GM12878 (cell line): Measurements from ENCODE around the gene EYS. TPM values are rescaled to one million over a fixed set of nuclear protein-coding genes. Genes with fewer than 3 reads are reported as not detected.

Source experiments
- ATAC-seq: fragments of 200-7000 bp; cut with Tn5 transposase; 3 replicates; pipeline ENCODE4 v1.9.1; 2020; ENCODE audit warnings: mild to moderate bottlenecking, moderate library complexity
- BruUV-seq: library from RNA; stranded (reverse); fragments of 400-500 nt; replicated peaks from 2 replicates; lab custom pipeline; 2021; lab: Mats Ljungman, UMichigan
- CTCF ChIA-PET: fragments of 300-600 bp; sonication (Branson Sonifier 250); formaldehyde crosslinking; extraction: SDS; loops from one replicate; lab custom pipeline; 2021; ENCODE audit warnings: inconsistent platforms; lab: Yijun Ruan, JAX
- POLR2A ChIA-PET: fragments of 350-600 bp; formaldehyde crosslinking; extraction: SDS; loops from one replicate; lab custom pipeline; 2021; ENCODE audit warnings: inconsistent platforms; lab: Charles Lee
- RAD21 ChIA-PET: fragments of 300-600 bp; sonication (Branson Sonifier 250); formaldehyde crosslinking; loops from one replicate; lab custom pipeline; 2023; ENCODE audit warnings: antibody characterized with exemption; ENCODE audit not compliant: unreplicated experiment; lab: Charles Lee
- SMC1A ChIA-PET: fragments of 300-600 bp; sonication (Branson Sonifier 250); formaldehyde crosslinking; loops from one replicate; lab custom pipeline; 2023; ENCODE audit not compliant: unreplicated experiment, uncharacterized antibody; lab: Charles Lee
- DNase-seq: peaks from one replicate; pipeline ENCODE4 v3.0.0-alpha.2; 2011; ENCODE audit warnings: low read depth, low spot score
- FAIRE-seq: peaks from 3 replicates; lab custom pipeline; 2011; peaks lifted over from hg19 to GRCh38; lab: Jason Lieb, UNC
- H2AFZ ChIP-seq: 2 replicates; pipeline ENCODE4 v1.6.0; 2011; ENCODE audit warnings: low read depth, low read length, control low read depth; ENCODE audit not compliant: control insufficient read depth
- H3K27ac ChIP-seq: 2 replicates; pipeline ENCODE4 v1.5.1; 2011; ENCODE audit warnings: control low read depth; ENCODE audit not compliant: control insufficient read depth, insufficient read depth
- H3K27me3 ChIP-seq, 2 experiments: replicated peaks in 1 of 2; 2 replicates each; pipeline versions ENCODE4 v1.6.0 to v1.6.1; 2011; ENCODE audit warnings: low read length in 1 of 2; ENCODE audit not compliant: control insufficient read depth in 2 of 2, insufficient read depth in 2 of 2
- H3K36me3 ChIP-seq, 2 experiments: 2 replicates each; pipeline ENCODE4 v1.5.1; 2011; ENCODE audit warnings: low read length in 1 of 2; ENCODE audit not compliant: control insufficient read depth in 2 of 2, insufficient read depth in 2 of 2
- H3K4me1 ChIP-seq: 2 replicates; pipeline ENCODE4 v1.6.1; 2011; ENCODE audit warnings: mild to moderate bottlenecking, low read length, moderate library complexity, mixed read lengths; ENCODE audit not compliant: control insufficient read depth, insufficient read depth
- H3K4me2 ChIP-seq: 2 replicates; pipeline ENCODE4 v1.6.0; 2011; ENCODE audit warnings: control low read depth; ENCODE audit not compliant: control insufficient read depth, insufficient read depth
- H3K4me3 ChIP-seq: fragments of 200-600 bp; sonication (generic); 2 replicates; pipeline ENCODE4 v1.5.1; 2016
- H3K79me2 ChIP-seq: 2 replicates; pipeline ENCODE4 v1.6.0; 2011; ENCODE audit warnings: low read length; ENCODE audit not compliant: control insufficient read depth, insufficient read depth
- H3K9ac ChIP-seq: 2 replicates; pipeline ENCODE4 v1.8.0; 2011; ENCODE audit warnings: low read length, control low read depth, mixed read lengths; ENCODE audit not compliant: control insufficient read depth, insufficient read depth
- H3K9me3 ChIP-seq: replicated peaks from 3 replicates; pipeline ENCODE4 v1.5.1; 2011; ENCODE audit warnings: mild to moderate bottlenecking, low read length; ENCODE audit not compliant: control insufficient read depth, insufficient read depth
- H4K20me1 ChIP-seq: 2 replicates; pipeline ENCODE4 v1.6.0; 2011; ENCODE audit not compliant: control insufficient read depth, insufficient read depth
- BCL3 ChIP-seq: IDR thresholded peaks from 2 replicates; pipeline ENCODE4 v1.6.1; 2011; ENCODE audit warnings: borderline replicate concordance, low read depth, mild to moderate bottlenecking, moderate library complexity, low read length; ENCODE audit not compliant: insufficient read depth, poor library complexity, severe bottlenecking
- CUX1 ChIP-seq: IDR thresholded peaks from 2 replicates; pipeline ENCODE4 v1.6.1; 2012; ENCODE audit warnings: improper control_type of control experiment, low read depth, low read length; ENCODE audit not compliant: insufficient replicate concordance
- IKZF2 ChIP-seq, 2 experiments: fragments of 450-650 bp; IDR thresholded peaks; 2 replicates each; pipeline ENCODE4 v1.6.1; 2017; ENCODE audit warnings: mild to moderate bottlenecking in 2 of 2, moderate library complexity in 2 of 2
- IRF3 ChIP-seq: fragments of 450-650 bp; IDR thresholded peaks from 2 replicates; pipeline ENCODE4 v1.6.1; 2014; ENCODE audit warnings: mild to moderate bottlenecking
- NFXL1 ChIP-seq: fragments of 450-650 bp; IDR thresholded peaks from 2 replicates; pipeline ENCODE4 v1.6.1; 2017; ENCODE audit warnings: antibody characterized with exemption, mild to moderate bottlenecking, borderline replicate concordance
- RELA ChIP-seq: fragments of 450-650 bp; IDR thresholded peaks from 2 replicates; pipeline ENCODE4 v1.8.0; 2014; ENCODE audit warnings: borderline replicate concordance; ENCODE audit not compliant: partially characterized antibody
- RELB ChIP-seq: fragments of 450-650 bp; IDR thresholded peaks from 2 replicates; pipeline ENCODE4 v1.6.1; 2017; ENCODE audit warnings: low read depth, mild to moderate bottlenecking, moderate library complexity
- ZBTB40 ChIP-seq: fragments of 450-650 bp; IDR thresholded peaks from 2 replicates; pipeline ENCODE4 v1.6.1; 2016; ENCODE audit warnings: mild to moderate bottlenecking, moderate library complexity, borderline replicate concordance
- WGBS: methylation state at CpG from one replicate; pipeline ENCODE4 v1.1.6; 2016; ENCODE audit warnings: low lambda C conversion rate; ENCODE audit not compliant: insufficient replicate concordance, insufficient coverage; ENCODE audit errors: missing lambda C conversion rate; 5-methylcytosine and 5-hydroxymethylcytosine counted together
- in situ Hi-C: fragments of 300-500 bp; cut with MboI; formaldehyde crosslinking; loops from 9 replicates; pipeline ENCODE4 v1.14.3; 2018; ENCODE audit warnings: mixed read lengths
- intact Hi-C: fragments of 100-400 bp; cut with micrococcal nuclease; formaldehyde crosslinking; loops from one replicate; pipeline ENCODE4 v1.14.2; 2022; ENCODE audit not compliant: unreplicated experiment
- polyA plus RNA-seq, 11 experiments: library from polyadenylated mRNA; depleted of rRNA in 4 of 11; unstranded in 6 of 11; stranded (reverse) in 5 of 11; fragments of >200 nt; fragmentation: Nextera tagmentation in 4 of 11; fragmentation: Illumina TruSeq in 1 of 11; extraction: Ambion mirVana in 4 of 11; extraction: Trizol in 1 of 11; gene quantifications; 1 replicate in 1 of 11; 2 replicates in 10 of 11; pipeline versions ENCODE4 v1.2.1 to v1.2.3, GENCODE V29; 2011 to 2016; ENCODE audit warnings: inconsistent platforms in 2 of 11, missing spikeins in 2 of 11, low read depth in 1 of 11
- total RNA-seq, 4 experiments: library from RNA; depleted of rRNA in 3 of 4; stranded (reverse); fragments of >200 nt in 3 of 4; fragmentation: Illumina TruSeq in 1 of 4; extraction: Trizol in 1 of 4; gene quantifications; 2 replicates each; pipeline versions ENCODE4 v1.2.1 to v1.2.3, GENCODE V29; 2013 to 2021

EYS gene
- total and polyA plus RNA-seq, 10 of the 15 experiments (the other 5 are each of a cell fraction or from before 2014, with no cell fraction given) = under 0.01 to 0.14 (median 0.02) TPM; not detected in 1

- ChIA-PET CTCF (no interaction called here), RAD21 (no interaction called here), SMC1A (no interaction called here), POLR2A (no interaction called here)
- intact Hi-C loops (no loop called here), in situ Hi-C loops (no loop called here)
- ATAC-seq (no peak), DNase-seq (no peak), FAIRE-seq (no peak)
- Histone ChIP-seq H3K9me3 (no peaks in the 10 kb centered on the region), H3K4me1 (no peaks in the 10 kb centered on the region), H4K20me1 (no peaks in the 10 kb centered on the region), H3K79me2 (no peaks in the 10 kb centered on the region), H3K9ac (no peak overlapping the region), H3K27ac (no peak overlapping the region), H3K36me3 (no peaks in the 10 kb centered on the region), H3K27me3 (no peaks in the 10 kb centered on the region), H3K4me2 (no peak overlapping the region), H2AFZ (no peak overlapping the region), H3K4me3 (no peak overlapping the region)
- WGBS = 0% methylated on average over 3 of the region's 3 CpGs
- no TSS peak for BruUV-seq
- no peak for TF ChIP-seq BCL3
- no peak for TF ChIP-seq IRF3
- TF ChIP-seq RELA = no peak
- no peak for TF ChIP-seq CUX1
- TF ChIP-seq IKZF2 (IDR thresholded peaks at IDR 0.05) = no peak
- no peak for TF ChIP-seq NFXL1
- no peak for TF ChIP-seq ZBTB40
- TF ChIP-seq RELB = no peak
These were observed 22.0 kb upstream of the EYS start for GRCh38 chr6:65728879-65729479.
